DND-41 (cell line): ENCODE results near the gene AFF3.

Source experiments
- ATAC-seq: fragments of 200-7000 bp; cut with Tn5 transposase; 3 replicates; pipeline ENCODE4 v1.9.1; 2021; ENCODE audit warnings: low read depth; ENCODE audit not compliant: insufficient read depth
- DNase-seq: peaks from one replicate; pipeline ENCODE4 v3.0.0-alpha.2; 2020
- H2AFZ ChIP-seq: 2 replicates; pipeline ENCODE4 v1.6.0; 2012; ENCODE audit warnings: low read depth, low read length
- H3K27ac ChIP-seq: 2 replicates; pipeline ENCODE4 v1.5.1; 2012; ENCODE audit warnings: low read length, inconsistent platforms
- H3K27me3 ChIP-seq: fragments of 200-600 bp; sonication (generic); 2 replicates; pipeline ENCODE4 v1.6.0; 2012; ENCODE audit warnings: low read length, mild to moderate bottlenecking, inconsistent platforms; ENCODE audit not compliant: insufficient read depth, poor library complexity
- H3K36me3 ChIP-seq: 2 replicates; pipeline ENCODE4 v1.5.1; 2012; ENCODE audit warnings: low read length, inconsistent platforms; ENCODE audit not compliant: insufficient read depth
- H3K4me1 ChIP-seq: 2 replicates; pipeline ENCODE4 v1.5.1; 2012; ENCODE audit warnings: mild to moderate bottlenecking, low read length; ENCODE audit not compliant: insufficient read depth
- H3K4me2 ChIP-seq: 2 replicates; pipeline ENCODE4 v1.6.0; 2012; ENCODE audit warnings: mild to moderate bottlenecking, moderate library complexity, low read length, inconsistent platforms; ENCODE audit not compliant: insufficient read depth
- H3K4me3 ChIP-seq, 2 experiments: fragments of 200-600 bp in 1 of 2; shearing (Covaris generic) in 1 of 2; 2 replicates each; pipeline ENCODE4 v1.5.1; 2012 to 2016; ENCODE audit warnings: inconsistent platforms in 2 of 2, low read length in 2 of 2, mild to moderate bottlenecking in 2 of 2, low read depth in 1 of 2, moderate library complexity in 1 of 2
- H3K79me2 ChIP-seq: 2 replicates; pipeline ENCODE4 v1.6.0; 2012; ENCODE audit warnings: low read length, inconsistent platforms; ENCODE audit not compliant: insufficient read depth
- H3K9ac ChIP-seq: 2 replicates; pipeline ENCODE4 v1.6.0; 2012; ENCODE audit warnings: low read depth, mild to moderate bottlenecking, inconsistent platforms, low read length, moderate library complexity
- H3K9me3 ChIP-seq: 2 replicates; pipeline ENCODE4 v1.5.1; 2012; ENCODE audit warnings: low read length, moderate library complexity, mild to moderate bottlenecking, inconsistent platforms; ENCODE audit not compliant: insufficient read depth, severe bottlenecking
- H4K20me1 ChIP-seq: 2 replicates; pipeline ENCODE4 v1.6.0; 2012; ENCODE audit warnings: low read length; ENCODE audit not compliant: insufficient read depth
- EZH2 ChIP-seq: IDR thresholded peaks from 3 replicates; pipeline ENCODE4 v1.6.1; 2012; ENCODE audit warnings: borderline replicate concordance, low read depth, mild to moderate bottlenecking, moderate library complexity, low read length, inconsistent platforms; ENCODE audit not compliant: severe bottlenecking
- TF ChIP-seq, protein P1 (sequence below): IDR thresholded peaks from 2 replicates; pipeline ENCODE4 v1.5.1; 2012; ENCODE audit warnings: borderline replicate concordance, low read length, moderate library complexity, mild to moderate bottlenecking; ENCODE audit not compliant: poor library complexity, severe bottlenecking; ENCODE audit errors: extremely low read depth

Gene AFF3

DNA sequence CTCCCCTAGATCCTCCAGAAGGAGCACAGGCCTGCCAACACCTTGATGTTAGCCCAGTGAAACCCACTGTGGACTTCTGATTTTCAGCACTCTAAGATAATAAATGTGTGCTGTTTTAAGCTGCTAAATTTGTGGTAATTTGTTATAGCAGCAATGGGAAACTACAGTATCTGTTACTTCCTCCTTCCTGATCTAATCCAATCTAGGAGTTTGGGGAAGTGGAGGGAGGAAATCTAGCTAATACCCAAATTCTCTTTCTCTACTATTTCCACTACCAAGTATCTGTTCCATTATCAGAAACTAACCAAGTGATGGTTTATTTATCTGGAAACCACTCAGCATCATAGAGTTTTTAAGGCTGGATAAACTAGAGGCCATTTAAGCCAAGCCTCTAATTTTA, 64.9 kb downstream of the AFF3 start:
- DNase-seq (no peak), ATAC-seq (no peak)
- no peaks in the 10 kb centered on the region; the same call in 1 of the 2 replicates for H3K79me2 ChIP-seq
- H4K20me1 ChIP-seq, result no peaks in the 10 kb centered on the region
- no peak overlapping the region for H3K4me3 ChIP-seq
- H3K4me2 ChIP-seq, result no peak overlapping the region
- no peak for TF ChIP-seq EZH2
- TF ChIP-seq, protein P1, sequence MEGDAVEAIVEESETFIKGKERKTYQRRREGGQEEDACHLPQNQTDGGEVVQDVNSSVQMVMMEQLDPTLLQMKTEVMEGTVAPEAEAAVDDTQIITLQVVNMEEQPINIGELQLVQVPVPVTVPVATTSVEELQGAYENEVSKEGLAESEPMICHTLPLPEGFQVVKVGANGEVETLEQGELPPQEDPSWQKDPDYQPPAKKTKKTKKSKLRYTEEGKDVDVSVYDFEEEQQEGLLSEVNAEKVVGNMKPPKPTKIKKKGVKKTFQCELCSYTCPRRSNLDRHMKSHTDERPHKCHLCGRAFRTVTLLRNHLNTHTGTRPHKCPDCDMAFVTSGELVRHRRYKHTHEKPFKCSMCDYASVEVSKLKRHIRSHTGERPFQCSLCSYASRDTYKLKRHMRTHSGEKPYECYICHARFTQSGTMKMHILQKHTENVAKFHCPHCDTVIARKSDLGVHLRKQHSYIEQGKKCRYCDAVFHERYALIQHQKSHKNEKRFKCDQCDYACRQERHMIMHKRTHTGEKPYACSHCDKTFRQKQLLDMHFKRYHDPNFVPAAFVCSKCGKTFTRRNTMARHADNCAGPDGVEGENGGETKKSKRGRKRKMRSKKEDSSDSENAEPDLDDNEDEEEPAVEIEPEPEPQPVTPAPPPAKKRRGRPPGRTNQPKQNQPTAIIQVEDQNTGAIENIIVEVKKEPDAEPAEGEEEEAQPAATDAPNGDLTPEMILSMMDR, result no peak
- H3K27ac ChIP-seq, result no peak overlapping the region
- H2AFZ ChIP-seq, result no peak overlapping the region
- peaks cover 12% of the 10 kb centered on the region for H3K4me1 ChIP-seq
- H3K36me3 ChIP-seq, result peaks cover 9% of the 10 kb centered on the region; the same call in 1 of the 2 replicates
- no peak overlapping the region for H3K9ac ChIP-seq
- no peaks in the 10 kb centered on the region for H3K27me3 ChIP-seq
- no peaks in the 10 kb centered on the region for H3K9me3 ChIP-seq

DNA sequence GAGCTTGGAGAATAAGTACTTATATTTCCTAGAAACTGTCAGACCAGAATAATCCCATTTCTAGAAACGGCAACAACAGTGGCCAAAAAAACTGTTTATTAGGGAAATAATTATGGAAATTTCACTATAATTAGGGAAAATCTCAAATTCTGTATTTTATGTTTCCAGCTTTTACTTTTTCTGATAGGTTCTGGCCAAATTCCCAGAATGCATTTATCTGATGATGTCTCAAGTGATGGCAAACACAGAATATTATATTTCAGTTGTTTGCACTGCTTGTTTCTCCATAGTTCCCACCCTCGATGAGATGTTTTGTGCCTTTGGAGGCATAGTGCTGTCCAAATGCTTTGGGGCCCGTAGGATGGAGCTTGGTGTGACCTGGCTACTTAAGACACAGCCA, 66.9 kb downstream of the AFF3 start:
- Histone ChIP-seq H3K36me3 (peaks cover 9% of the 10 kb centered on the region; the same call in 1 of the 2 replicates), H3K4me1 (peaks cover 32% of the 10 kb centered on the region), H3K79me2 (no peaks in the 10 kb centered on the region; the same call in 1 of the 2 replicates), H3K4me3 (no peak overlapping the region), H3K4me2 (no peak overlapping the region), H2AFZ (no peak overlapping the region), H3K27me3 (no peaks in the 10 kb centered on the region), H3K27ac (no peak overlapping the region), H3K9me3 (no peaks in the 10 kb centered on the region), H3K9ac (no peak overlapping the region), H4K20me1 (no peaks in the 10 kb centered on the region)
- ATAC-seq (no peak), DNase-seq (no peak)
- TF ChIP-seq, protein P1, result no peak
- no peak for TF ChIP-seq EZH2

DNA sequence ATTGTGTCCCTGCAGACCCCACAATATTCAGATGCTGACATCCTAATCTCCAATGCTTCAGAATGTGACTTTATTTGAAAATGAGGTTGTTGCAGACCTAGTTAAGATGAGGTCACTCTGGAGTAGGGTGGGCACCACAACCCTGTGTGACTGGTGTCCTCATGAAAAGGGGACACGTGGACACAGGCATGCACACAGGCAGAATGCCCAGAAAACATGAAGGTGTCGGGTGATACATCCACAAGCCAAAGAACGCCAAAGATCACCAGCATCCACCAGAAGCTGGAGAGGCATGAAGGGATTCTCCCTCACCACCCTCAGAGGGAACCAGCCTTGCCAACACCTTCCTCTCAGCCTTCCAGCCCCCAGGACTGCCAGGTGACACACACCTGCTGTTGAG, 69.3 kb downstream of the AFF3 start:
- Histone ChIP-seq H3K9me3 (no peaks in the 10 kb centered on the region), H3K4me2 (no peak overlapping the region), H3K4me1 (peaks cover 56% of the 10 kb centered on the region), H3K27ac (0 out of 2 replicates have a peak overlapping the region, but pooled peaks have one; percentile 69), H3K27me3 (no peaks in the 10 kb centered on the region), H4K20me1 (no peaks in the 10 kb centered on the region), H3K9ac (no peak overlapping the region), H2AFZ (no peak overlapping the region), H3K4me3 (no peak overlapping the region), H3K36me3 (peaks cover 9% of the 10 kb centered on the region; the same call in 1 of the 2 replicates), H3K79me2 (no peaks in the 10 kb centered on the region; the same call in 1 of the 2 replicates)
- ATAC-seq, result no peak
- TF ChIP-seq, protein P1, result no peak
- no peak for TF ChIP-seq EZH2
- no peak for DNase-seq
